Loucy (cell line): ENCODE data around the gene SMIM14.

Experiments used
- EZH2phosphoT487 ChIP-seq: fragments of 200-600 bp; IDR thresholded peaks from 2 replicates; pipeline ENCODE4 v1.6.1; 2018; ENCODE audit warnings: antibody characterized with exemption, mild to moderate bottlenecking, moderate library complexity, borderline replicate concordance
- TF ChIP-seq, protein P1 (sequence below): fragments of 200-600 bp; sonication (generic); conservative IDR thresholded peaks from 2 replicates; pipeline ENCODE4 v1.5.1; 2014; ENCODE audit warnings: mild to moderate bottlenecking, antibody characterized with exemption, low read length

DNA sequence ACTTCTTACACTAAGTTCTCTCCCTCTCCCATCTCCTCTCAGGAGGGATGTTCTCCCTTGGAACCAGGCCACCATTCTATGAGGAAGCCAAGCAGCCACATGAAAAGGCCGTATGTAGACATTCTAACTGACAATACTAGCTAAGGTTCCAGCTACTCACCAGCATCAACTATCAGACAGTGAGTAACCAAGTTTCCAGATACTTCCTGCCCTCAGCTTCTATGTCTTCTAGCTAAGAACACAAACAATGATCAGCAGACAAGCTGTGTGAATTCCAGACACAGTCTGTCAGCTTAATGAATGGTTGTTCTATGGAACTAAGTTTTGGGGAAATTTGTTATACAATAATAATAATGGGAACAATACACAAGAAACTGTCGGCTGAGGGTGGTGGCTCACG is 50.8 kb downstream of the SMIM14 start:
- TF ChIP-seq, protein P1, sequence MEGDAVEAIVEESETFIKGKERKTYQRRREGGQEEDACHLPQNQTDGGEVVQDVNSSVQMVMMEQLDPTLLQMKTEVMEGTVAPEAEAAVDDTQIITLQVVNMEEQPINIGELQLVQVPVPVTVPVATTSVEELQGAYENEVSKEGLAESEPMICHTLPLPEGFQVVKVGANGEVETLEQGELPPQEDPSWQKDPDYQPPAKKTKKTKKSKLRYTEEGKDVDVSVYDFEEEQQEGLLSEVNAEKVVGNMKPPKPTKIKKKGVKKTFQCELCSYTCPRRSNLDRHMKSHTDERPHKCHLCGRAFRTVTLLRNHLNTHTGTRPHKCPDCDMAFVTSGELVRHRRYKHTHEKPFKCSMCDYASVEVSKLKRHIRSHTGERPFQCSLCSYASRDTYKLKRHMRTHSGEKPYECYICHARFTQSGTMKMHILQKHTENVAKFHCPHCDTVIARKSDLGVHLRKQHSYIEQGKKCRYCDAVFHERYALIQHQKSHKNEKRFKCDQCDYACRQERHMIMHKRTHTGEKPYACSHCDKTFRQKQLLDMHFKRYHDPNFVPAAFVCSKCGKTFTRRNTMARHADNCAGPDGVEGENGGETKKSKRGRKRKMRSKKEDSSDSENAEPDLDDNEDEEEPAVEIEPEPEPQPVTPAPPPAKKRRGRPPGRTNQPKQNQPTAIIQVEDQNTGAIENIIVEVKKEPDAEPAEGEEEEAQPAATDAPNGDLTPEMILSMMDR = no peak
- TF ChIP-seq EZH2phosphoT487 = no peak
